ENCODE data around the gene SYCE1L.
"Not testable (repeated sequence)": the region's sequence is repeated elsewhere in the genome, so short reads cannot be mapped to it uniquely, and the experiment has no call there.

SYCE1L gene

DNA sequence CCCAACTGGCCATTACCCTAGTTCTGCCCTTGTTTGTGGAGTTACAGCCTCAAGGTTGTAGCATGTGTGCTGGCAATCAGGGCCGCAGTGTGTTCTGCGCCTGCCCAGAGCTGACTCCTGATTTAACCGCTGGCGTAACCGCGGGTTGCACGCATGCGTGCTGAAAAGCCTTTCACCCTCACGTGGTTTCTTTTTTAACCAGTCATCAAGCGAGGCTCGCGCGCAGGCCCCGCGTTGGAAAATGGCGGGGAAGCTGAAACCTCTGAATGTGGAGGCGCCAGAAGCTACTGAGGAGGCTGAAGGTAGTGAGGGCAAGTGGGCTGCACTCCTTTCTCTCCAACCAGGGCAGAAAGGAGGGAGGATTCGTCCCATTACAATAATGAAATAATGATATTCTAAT is at the start of gene SYCE1L:
Gene SYCE1L (plus strand): TSS at position 198 of the 400 bp plus-strand sequence. CDS start 44 bp downstream, at position 242.
- DNase-seq: no peak

GRCh38 chr16:77157346-77158058 is 41.7 kb upstream of the SYCE1L start:
- no peak for DNase-seq

- no peak for DNase-seq
These were observed 40.9 kb upstream of the SYCE1L start for GRCh38 chr16:77158293-77158692.

DNA sequence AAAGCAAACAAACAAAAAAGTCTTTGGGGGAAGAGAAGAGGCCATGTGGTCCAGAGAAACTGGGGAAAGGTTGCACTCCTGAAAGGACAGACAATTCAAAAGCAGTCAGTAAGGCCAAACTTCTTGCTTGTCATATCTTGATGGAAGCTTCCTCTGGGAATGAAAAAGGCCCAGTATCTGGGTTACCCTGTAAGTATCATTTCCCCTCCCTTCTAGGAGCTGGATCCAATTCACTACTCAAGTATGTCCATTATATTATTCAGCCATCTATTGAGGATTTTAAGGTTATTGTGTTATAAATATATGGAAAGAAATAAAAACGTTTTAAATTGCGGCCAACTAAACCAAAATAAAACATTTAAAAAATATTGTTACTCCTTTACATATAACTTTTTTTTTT is 34.2 kb upstream of the SYCE1L start:
- DNase-seq: no peak

GRCh38 chr16:77165536-77166236 is 33.5 kb upstream of the SYCE1L start:
- not testable (repeated sequence) for DNase-seq

DNA sequence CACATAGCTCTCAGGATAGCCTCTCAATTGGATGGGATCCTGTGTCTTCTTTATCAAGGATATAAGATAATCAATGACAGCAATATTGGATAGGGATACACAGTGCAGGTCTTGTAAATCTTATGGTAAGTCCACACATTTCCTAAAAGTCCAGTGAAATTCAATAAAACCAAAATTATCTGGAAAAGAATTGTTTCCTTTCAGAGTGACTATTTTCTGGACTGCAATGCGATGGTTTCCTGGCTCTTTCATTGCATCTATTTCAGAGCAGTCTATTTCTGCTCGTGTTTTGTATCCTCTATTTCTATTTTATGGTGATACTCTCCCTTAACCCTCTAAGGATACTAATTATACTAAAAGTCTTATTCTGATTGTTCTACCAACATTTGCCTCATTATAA is 32.5 kb upstream of the SYCE1L start:
- no peak for DNase-seq

- DNase-seq: no peak
These were observed 30.3 kb upstream of the SYCE1L start for GRCh38 chr16:77168901-77169300.

DNA sequence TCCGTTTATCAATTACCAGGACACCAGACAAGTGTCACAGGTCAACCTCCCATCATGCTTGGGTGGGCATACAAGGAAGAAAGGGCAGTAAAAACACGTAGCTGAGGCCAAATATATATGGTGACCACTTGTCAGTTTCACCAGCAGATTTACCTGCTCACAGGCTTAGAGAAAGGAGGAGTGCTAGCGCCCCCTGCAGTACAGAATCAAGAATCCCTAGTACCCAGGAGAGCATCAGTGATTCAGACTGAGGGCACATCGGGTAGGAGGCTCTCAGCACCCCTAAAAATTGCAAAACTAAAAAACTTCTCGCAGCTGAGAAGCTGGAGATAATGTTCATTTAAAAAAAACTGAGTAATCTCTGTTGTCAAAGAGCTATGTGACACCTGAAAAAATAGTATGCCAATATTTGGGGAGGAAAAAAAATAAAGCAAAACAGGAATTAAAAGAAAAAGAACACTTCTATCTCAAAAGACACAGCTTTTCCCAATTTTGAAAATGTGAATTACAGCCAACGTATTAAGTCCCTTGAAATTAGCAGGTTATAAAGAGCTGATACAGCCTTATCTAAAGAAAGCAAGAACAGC is 29.5 kb upstream of the SYCE1L start:
- peak; percentile 44 for DNase-seq

- DNase-seq: no peak
These were observed 28.4 kb upstream of the SYCE1L start for GRCh38 chr16:77170805-77171204.

DNA sequence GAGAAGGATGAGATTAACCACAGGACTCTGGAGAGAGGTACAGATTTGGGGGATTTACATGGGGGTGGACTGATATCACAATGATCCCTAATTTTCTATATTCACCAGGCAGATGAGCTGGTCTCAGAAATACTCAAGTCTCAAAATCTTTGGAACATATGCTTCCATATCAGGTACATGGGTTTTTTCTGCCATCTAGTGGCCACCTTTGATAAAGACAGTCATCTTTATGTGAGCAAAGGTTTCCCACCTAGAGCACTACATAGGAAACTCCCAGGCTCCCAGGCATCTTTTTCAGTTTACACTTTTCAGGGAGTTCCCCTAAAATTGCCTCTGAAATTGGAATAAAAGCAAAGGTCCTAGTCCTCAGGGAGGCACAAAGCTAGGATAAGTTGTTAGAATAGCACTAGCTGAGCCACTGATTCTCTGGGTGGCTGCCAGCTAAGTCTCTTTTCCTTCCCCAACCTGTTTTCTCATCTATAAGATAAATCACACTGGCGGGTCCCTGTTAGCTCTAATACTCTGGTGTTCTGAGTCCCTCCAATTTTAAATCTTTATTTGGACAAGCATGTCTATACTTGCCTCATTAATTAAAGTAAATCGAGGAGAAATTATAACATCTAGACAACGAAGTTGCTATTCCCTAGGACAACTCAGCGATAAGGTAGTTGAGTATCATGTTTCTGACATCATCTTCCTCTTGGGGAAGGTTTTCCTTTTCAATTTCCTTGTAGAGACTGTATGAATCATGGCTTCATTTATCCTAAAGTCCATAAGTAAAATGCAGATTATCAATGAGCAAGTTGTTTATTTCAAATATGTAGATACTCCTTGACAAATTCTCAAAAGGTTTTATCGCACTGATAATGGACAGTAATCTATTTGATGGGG is 27.2 kb upstream of the SYCE1L start:
- peak; percentile 40 for DNase-seq

DNA sequence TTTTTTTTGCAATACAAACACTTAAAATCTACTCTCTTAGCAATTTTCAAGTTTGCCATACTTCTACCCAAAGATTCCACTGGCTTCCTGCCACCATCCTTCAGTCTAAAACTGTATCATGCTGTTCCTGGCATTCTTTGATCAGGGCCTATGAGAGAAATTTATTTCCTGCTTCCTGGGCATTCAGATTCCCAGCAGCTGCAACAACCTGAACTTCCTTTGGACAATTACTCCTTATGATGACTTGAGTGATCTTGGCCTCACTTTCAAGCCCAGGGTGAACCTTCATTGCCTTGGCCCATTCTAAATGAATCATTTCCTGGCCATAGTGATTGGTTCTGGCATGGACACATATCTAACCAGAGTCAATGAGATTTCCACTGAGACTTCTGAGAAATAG is 26.3 kb upstream of the SYCE1L start:
- DNase-seq: no peak

DNA sequence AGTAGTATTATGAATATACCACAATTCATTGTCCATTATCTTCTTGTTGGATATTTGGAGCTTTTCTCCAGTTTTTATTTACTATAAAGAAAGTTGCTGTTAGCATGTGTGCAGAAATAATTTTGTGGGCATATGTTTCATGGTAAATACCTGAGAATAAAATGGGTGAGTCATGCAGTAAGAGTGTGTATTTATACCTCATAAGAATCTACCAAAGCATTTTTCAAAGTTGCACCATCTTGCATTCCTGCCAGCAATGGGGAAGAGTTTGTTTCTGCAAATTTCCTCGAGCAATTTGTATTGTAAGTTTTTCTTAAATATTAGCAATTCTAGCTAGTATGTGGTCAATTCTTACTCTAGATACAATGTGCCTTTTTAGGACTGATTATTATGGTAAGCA is 16.1 kb upstream of the SYCE1L start:
- no peak for DNase-seq

DNA sequence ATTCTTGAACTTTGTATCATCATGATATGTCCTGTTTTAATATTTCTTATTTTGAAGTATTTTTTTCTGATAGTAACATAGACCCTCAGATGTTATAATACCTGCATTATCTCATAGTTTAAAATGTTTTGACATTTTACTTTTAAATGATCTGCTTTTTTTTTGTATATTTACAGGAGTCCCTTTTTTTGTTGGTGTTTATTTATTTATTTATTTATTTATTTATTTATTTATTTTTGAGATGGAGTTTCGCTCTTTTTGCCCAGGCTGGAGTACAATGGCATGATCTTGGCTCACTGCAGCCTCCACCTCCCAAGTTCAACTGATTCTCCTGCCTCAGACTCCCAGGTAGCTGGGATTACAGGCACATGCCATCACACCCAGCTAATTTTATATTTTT is 12.9 kb upstream of the SYCE1L start:
- DNase-seq: not testable (repeated sequence)

DNA sequence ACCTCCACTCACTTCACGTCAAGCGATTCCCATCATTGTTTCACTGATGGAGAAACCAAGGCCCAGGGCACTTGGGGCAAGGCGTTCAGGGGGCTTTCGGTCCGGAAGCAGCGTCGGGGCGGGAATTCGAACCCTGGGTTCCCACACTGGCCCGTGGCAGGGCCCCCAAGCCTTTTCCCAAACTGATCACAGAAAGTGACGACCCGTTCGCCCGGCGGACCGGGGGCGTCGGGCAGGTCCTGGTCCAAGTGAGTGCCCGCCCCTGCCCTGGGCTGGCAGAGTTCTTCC is 9.1 kb upstream of the SYCE1L start:
- DNase-seq: no peak

- DNase-seq: peak; percentile 95
These were observed 8.5 kb upstream of the SYCE1L start, which contains the start of gene MON1B for GRCh38 chr16:77190478-77191258. MON1B (plus strand) TSS chr16:77191190; CDS start chr16:77191486, 296 bp downstream.

DNA sequence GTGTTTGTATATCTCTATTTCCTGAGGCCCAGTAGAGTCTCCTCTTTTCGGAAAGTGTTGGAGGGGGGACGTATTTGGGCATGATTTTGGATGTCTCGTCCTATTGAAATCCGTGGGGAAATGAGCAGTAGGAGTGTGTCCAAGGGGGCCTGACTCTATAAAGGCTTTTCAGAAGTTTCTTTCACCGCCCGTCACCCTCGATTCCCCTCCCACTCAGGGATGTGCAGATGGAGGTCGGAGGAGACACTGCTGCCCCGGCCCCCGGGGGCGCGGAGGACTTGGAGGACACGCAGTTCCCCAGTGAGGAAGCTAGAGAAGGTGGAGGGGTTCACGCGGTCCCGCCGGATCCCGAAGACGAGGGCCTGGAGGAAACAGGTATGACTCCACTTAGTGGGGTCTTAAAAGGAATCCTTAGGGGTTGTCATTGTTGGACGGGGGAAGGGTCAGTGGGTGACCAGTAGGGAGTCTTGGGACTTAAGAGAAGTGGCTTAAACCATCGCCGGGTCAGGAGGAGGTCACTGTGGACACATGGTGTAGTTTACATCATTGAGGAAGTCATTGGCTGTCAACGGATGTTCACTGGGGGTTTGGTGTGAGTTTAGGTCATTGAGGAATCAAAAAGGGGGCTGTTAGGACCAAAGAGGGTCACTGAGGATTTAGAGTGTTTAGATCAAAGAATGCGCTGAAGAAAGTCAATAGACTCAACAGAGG is 7.8 kb upstream of the SYCE1L start:
- peak; percentile 30 for DNase-seq

- no peak for DNase-seq
These were observed 5.8 kb upstream of the SYCE1L start for GRCh38 chr16:77193377-77193776.

- DNase-seq: no peak
These were observed 4.6 kb upstream of the SYCE1L start for GRCh38 chr16:77194295-77195231.

DNA sequence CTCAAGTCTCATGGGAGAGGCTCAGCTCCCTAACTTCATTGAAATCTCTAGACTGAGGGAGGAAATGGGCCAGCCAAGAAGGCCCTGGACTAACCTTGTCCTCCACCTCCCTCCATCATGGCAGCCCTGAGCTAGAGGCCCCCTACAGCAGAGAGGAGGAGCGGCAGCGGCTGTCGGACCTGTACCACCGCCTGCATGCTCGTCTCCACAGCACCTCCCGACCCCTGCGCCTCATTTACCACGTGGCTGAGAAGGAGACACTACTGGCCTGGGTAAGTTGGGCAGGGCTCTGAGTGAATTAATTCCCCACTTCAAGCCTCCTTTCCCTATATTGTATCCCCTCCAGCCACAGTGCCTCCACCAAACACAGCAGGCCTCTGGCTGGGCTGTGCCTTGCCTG is 3.8 kb upstream of the SYCE1L start:
- no peak for DNase-seq

- no peak for DNase-seq
These were observed 1.5 kb upstream of the SYCE1L start for GRCh38 chr16:77197747-77198146.

DNA sequence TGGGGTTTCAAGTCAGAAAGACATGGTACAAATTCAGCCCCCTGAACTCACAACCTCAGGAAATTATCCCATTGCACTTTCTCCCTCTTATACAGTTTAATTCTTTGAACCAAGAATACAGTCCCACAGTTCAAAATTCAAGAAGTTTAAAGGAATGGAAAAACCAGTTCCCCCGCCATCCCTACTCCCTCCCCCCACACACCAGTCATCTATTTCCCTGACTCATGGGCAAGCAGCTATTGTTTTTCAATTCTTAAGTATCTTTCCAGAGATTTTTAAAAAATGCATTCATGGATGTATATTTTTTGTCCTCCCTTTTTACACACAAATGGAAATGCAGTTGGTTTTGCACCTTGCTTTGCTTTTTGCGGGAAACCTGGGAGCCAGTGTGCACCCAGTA is 7.3 kb downstream of the SYCE1L start:
- DNase-seq: no peak

Data from stimulated activated CD4-positive, alpha-beta T cell treated with anti-CD3 and anti-CD28 coated beads, Interleukin-4, amount 100 ng/mL, for 24 hours (primary cell).